Breast epithelium (tissue), 3 donors: Measurements from ENCODE around the gene PPP6R1.

ENCODE experiments used
- POLR2A ChIP-seq: fragments of 450-650 bp; IDR thresholded peaks from one replicate; pipeline ENCODE4 v1.6.1; 2016; ENCODE audit warnings: antibody characterized with exemption, mild to moderate bottlenecking, moderate library complexity
- POLR2AphosphoS5 ChIP-seq, 3 donors: sonication (generic); formaldehyde crosslinking; IDR thresholded peaks; one replicate each; pipeline ENCODE4 v1.6.1; 2017; ENCODE audit warnings: antibody characterized with exemption in 3 of 3
- TF ChIP-seq, protein P1 (sequence below), 3 donors: fragments of 450-650 bp; IDR thresholded peaks; one replicate each; pipeline ENCODE4 v1.5.1; 2016 to 2017; ENCODE audit warnings: antibody characterized with exemption in 3 of 3, mild to moderate bottlenecking in 3 of 3, moderate library complexity in 3 of 3

DNA sequence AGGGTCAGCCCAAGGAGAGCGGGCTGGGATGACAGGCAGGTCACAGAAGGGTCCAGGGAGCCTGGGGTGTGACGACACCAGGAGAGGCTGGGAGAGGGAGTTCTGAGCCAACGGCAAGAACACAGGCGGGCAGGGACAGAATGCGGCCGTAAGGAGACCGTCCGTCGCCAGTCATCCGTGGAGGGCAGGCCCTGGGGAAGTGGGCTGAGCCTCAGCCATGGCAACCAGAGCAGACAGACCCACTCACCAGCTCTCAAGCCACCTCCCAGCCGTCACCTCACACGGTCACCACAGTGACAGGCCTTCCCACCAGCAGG, 26.6 kb downstream of the PPP6R1 start:
- TF ChIP-seq POLR2A, result no peak
- TF ChIP-seq POLR2AphosphoS5 (IDR thresholded peaks at IDR 0.05), result no peak
- TF ChIP-seq, protein P1, sequence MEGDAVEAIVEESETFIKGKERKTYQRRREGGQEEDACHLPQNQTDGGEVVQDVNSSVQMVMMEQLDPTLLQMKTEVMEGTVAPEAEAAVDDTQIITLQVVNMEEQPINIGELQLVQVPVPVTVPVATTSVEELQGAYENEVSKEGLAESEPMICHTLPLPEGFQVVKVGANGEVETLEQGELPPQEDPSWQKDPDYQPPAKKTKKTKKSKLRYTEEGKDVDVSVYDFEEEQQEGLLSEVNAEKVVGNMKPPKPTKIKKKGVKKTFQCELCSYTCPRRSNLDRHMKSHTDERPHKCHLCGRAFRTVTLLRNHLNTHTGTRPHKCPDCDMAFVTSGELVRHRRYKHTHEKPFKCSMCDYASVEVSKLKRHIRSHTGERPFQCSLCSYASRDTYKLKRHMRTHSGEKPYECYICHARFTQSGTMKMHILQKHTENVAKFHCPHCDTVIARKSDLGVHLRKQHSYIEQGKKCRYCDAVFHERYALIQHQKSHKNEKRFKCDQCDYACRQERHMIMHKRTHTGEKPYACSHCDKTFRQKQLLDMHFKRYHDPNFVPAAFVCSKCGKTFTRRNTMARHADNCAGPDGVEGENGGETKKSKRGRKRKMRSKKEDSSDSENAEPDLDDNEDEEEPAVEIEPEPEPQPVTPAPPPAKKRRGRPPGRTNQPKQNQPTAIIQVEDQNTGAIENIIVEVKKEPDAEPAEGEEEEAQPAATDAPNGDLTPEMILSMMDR (IDR thresholded peaks at IDR 0.05), result no peak
